GM18505 (cell line): Measurements from ENCODE around the gene RALGAPB.
"Not testable (repeated sequence)": the region's sequence is repeated elsewhere in the genome, so short reads cannot be mapped to it uniquely, and the experiment has no call there.

Source experiments
- ATAC-seq: cut with Tn5 transposase; IDR thresholded peaks from one replicate; pipeline ENCODE4 v1.9.1; 2021; ENCODE audit not compliant: unreplicated experiment
- POLR2A ChIP-seq: IDR thresholded peaks from 4 replicates; pipeline ENCODE4 v1.6.1; 2011; ENCODE audit warnings: borderline replicate concordance; ENCODE audit not compliant: insufficient read depth, insufficient read length; ENCODE audit errors: extremely low read depth

RALGAPB gene

GRCh38 chr20:38472513-38473366 lies at the start of gene RALGAPB:
TSS of gene RALGAPB (plus strand) at chr20:38472843. CDS start at chr20:38488433, 15,590 bp downstream.
- peak; percentile 83 for ATAC-seq
- TF ChIP-seq POLR2A = peak; percentile 88

- no peak for ATAC-seq
- no peak for TF ChIP-seq POLR2A
Observed at GRCh38 chr20:38423541-38423940, 49.1 kb upstream of the RALGAPB start.

- TF ChIP-seq POLR2A = no peak
- ATAC-seq = no peak
Observed at GRCh38 chr20:38424401-38424800, 48.2 kb upstream of the RALGAPB start.

GRCh38 chr20:38426006-38426897 lies 46.4 kb upstream of the RALGAPB start:
- no peak for TF ChIP-seq POLR2A
- ATAC-seq = no peak

- TF ChIP-seq POLR2A = no peak
- no peak for ATAC-seq
Observed at GRCh38 chr20:38427655-38428023, 45.0 kb upstream of the RALGAPB start.

GRCh38 chr20:38428800-38429199 lies 43.8 kb upstream of the RALGAPB start:
- TF ChIP-seq POLR2A = no peak
- no peak for ATAC-seq

- TF ChIP-seq POLR2A = no peak
- no peak for ATAC-seq
Observed at GRCh38 chr20:38429301-38429700, 43.3 kb upstream of the RALGAPB start.

- no peak for ATAC-seq
- TF ChIP-seq POLR2A = no peak
Observed at GRCh38 chr20:38430679-38431325, 41.8 kb upstream of the RALGAPB start.

GRCh38 chr20:38432292-38432691 lies 40.4 kb upstream of the RALGAPB start:
- no peak for TF ChIP-seq POLR2A
- ATAC-seq = no peak

GRCh38 chr20:38432870-38433269 lies 39.8 kb upstream of the RALGAPB start:
- ATAC-seq = not testable (repeated sequence)

GRCh38 chr20:38433304-38433972 lies 39.2 kb upstream of the RALGAPB start:
- TF ChIP-seq POLR2A = no peak
- ATAC-seq = no peak

GRCh38 chr20:38434301-38434741 lies 38.3 kb upstream of the RALGAPB start:
- ATAC-seq = peak; percentile 23
- no peak for TF ChIP-seq POLR2A
